ENCODE data around the gene OCIAD2. TPM values are rescaled to one million over a fixed set of nuclear protein-coding genes. Genes with fewer than 3 reads are reported as not detected.
A peak's percentile ranks its signal among the peaks of the same experiment; 100 is the strongest.

The OCIAD2 gene
- total RNA-seq, 1 experiment from 2014 or later: 64.0 TPM

DNA sequence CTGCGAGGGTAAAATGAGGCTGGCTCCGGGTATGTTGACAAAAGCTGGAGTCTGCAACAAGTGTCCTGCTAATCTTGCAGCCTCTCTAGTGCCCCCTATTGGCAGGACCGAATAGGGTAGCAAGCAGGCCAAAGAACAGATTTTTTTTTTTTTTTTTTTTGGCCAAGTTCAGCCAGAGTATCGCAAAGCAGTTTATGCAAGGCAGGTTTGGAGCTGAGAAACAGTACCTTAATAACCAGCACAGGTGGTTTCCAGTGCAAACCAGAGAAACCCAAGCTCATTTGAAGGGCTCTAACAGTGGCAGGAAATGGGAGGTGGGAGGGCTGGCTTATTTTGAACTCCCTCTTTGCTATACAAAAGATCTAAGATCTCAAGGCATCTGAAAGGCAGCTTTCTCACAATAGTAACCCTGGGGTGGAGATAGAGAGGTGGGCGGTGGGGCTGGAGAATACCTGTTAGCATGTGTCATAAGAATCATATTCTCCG, 38.2 kb upstream of the OCIAD2 start:
- H3K79me2 ChIP-seq (ENCODE audit: insufficient read depth, low read length): no peaks in the 10 kb centered on the region
- ChIA-PET RAD21 (ENCODE audit: low non-redundant PET in 1 of 2, low total read pairs in 2 of 2, uncharacterized antibody in 2 of 2, unreplicated experiment in 2 of 2) (interaction anchor here in 1 of 2 experiments (0.5 kb wide), 1 partner anchor 166 kb away, joined by 3 read pairs; no protein-coding TSS in a partner anchor), POLR2A (interaction anchor here (0.9 to 1.8 kb wide), 3 partner anchors 12 to 38 kb away, joined by 3 to 6 read pairs (median 4); partner anchors contain the start of gene OCIAD2), CTCF (interaction anchor here (0.7 to 2.9 kb wide), 20 partner anchors 9 to 384 kb away, joined by 3 to 23 read pairs (median 4); partner anchors contain the start of gene OCIAD2)
- peak overlapping the region; percentile 94 for H2AFZ ChIP-seq (ENCODE audit: low read depth, low read length, poor library complexity, severe bottlenecking)
- no peaks in the 10 kb centered on the region for H3K9me3 ChIP-seq (ENCODE audit: control insufficient read depth in 1 of 2, insufficient read depth in 1 of 2, low read depth in 1 of 2, low read length in 2 of 2)
- TF ChIP-seq, protein P1, sequence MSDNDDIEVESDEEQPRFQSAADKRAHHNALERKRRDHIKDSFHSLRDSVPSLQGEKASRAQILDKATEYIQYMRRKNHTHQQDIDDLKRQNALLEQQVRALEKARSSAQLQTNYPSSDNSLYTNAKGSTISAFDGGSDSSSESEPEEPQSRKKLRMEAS (IDR thresholded peaks at IDR 0.05): 0 out of 2 replicates have a peak, but pooled peaks have one; percentile 45
- TF ChIP-seq, protein P2, sequence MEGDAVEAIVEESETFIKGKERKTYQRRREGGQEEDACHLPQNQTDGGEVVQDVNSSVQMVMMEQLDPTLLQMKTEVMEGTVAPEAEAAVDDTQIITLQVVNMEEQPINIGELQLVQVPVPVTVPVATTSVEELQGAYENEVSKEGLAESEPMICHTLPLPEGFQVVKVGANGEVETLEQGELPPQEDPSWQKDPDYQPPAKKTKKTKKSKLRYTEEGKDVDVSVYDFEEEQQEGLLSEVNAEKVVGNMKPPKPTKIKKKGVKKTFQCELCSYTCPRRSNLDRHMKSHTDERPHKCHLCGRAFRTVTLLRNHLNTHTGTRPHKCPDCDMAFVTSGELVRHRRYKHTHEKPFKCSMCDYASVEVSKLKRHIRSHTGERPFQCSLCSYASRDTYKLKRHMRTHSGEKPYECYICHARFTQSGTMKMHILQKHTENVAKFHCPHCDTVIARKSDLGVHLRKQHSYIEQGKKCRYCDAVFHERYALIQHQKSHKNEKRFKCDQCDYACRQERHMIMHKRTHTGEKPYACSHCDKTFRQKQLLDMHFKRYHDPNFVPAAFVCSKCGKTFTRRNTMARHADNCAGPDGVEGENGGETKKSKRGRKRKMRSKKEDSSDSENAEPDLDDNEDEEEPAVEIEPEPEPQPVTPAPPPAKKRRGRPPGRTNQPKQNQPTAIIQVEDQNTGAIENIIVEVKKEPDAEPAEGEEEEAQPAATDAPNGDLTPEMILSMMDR (IDR thresholded peaks at IDR 0.05 in 2 of 3, conservative IDR thresholded peaks at IDR 0.05 in 1 of 3; ENCODE audit: borderline replicate concordance in 1 of 3, insufficient read depth in 1 of 3, low read depth in 2 of 3, low read length in 2 of 3): peak; percentile 45 to 90 (median 88); a peak in 5 of 6 replicates
- TF ChIP-seq CBX3 (IDR thresholded peaks at IDR 0.05; ENCODE audit: low read depth) (peak; percentile 49), FOSL1 (IDR thresholded peaks at IDR 0.05; ENCODE audit: low read depth) (no peak), RAD21 (IDR thresholded peaks at IDR 0.05; ENCODE audit: low read depth) (peak; percentile 39), EZH2phosphoT487 (IDR thresholded peaks at IDR 0.05; ENCODE audit: borderline replicate concordance) (no peak)
- H4K20me1 ChIP-seq (ENCODE audit: insufficient read depth): no peaks in the 10 kb centered on the region
- ATAC-seq (peak; percentile 70), DNase-seq (ENCODE audit: low read depth, low spot score) (no peak)
- no peaks in the 10 kb centered on the region for H3K9me2 ChIP-seq (ENCODE audit: insufficient read depth)
- peak overlapping the region in 1 of 2 experiments; percentile 24; a peak in 3 of 4 replicates for H3K4me3 ChIP-seq (replicated peaks in 1 of 2; ENCODE audit: low read depth in 1 of 2, low read length in 2 of 2)
- peaks cover 12 to 27% of the 10 kb centered on the region in 2 experiments for H3K4me1 ChIP-seq (ENCODE audit: control insufficient read depth in 1 of 2, insufficient read depth in 2 of 2, low read length in 2 of 2)
- intact Hi-C loops (cut with micrococcal nuclease): loop anchor here (1.0 to 5.0 kb wide), 2 partner anchors 10 to 112 kb away; partner anchors contain the start of gene OCIAD1
- no peaks in the 10 kb centered on the region for H3K36me3 ChIP-seq (ENCODE audit: control insufficient read depth in 1 of 2, insufficient read depth in 2 of 2, low read length in 2 of 2)
- peak overlapping the region; percentile 45 for H3K9ac ChIP-seq (ENCODE audit: low read length)
- no peaks in the 10 kb centered on the region for H3K27me3 ChIP-seq (ENCODE audit: insufficient read depth, low read length)
- H3K27ac ChIP-seq (ENCODE audit: low read depth, low read length): peak overlapping the region; percentile 58
- H3K4me2 ChIP-seq (ENCODE audit: low read length): peak overlapping the region; percentile 60
- BruUV-seq (replicated peaks): no TSS peak
